Measurements from ENCODE around the gene LRG1. TPM values are rescaled to one million over a fixed set of nuclear protein-coding genes. Genes with fewer than 3 reads are reported as not detected.
"Not testable (repeated sequence)": the region's sequence is repeated elsewhere in the genome, so short reads cannot be mapped to it uniquely, and the experiment has no call there.

LRG1 gene
- polyA plus RNA-seq, 3 donors from 2014 or later: not detected

GRCh38 chr19:4534836-4535658, 4.8 kb downstream of the LRG1 start, which contains the start of gene PLIN5:
Gene PLIN5, minus strand, starts transcription at chr19:4535224. Its CDS starts 1,150 bp downstream, at chr19:4534074.
- Mint-ChIP-seq H3K36me3 (no peaks in the 10 kb centered on the region), H3K27ac (no peak within 1 kb of the TSS), H3K4me3 (peak within 1 kb of the TSS in 1 of 5 donors; percentile 27), H3K9me3 (no peaks in the 10 kb centered on the region), H3K4me1 (peaks cover 0 to 2% of the 10 kb centered on the region in 2 donors), H3K27me3 (ENCODE audit: low read depth in 3 of 3) (peaks cover 4 to 8% (median 4%) of the 10 kb centered on the region in 3 donors)
- peak in 2 of 3 donors; percentile 6 to 10 for DNase-seq

DNA sequence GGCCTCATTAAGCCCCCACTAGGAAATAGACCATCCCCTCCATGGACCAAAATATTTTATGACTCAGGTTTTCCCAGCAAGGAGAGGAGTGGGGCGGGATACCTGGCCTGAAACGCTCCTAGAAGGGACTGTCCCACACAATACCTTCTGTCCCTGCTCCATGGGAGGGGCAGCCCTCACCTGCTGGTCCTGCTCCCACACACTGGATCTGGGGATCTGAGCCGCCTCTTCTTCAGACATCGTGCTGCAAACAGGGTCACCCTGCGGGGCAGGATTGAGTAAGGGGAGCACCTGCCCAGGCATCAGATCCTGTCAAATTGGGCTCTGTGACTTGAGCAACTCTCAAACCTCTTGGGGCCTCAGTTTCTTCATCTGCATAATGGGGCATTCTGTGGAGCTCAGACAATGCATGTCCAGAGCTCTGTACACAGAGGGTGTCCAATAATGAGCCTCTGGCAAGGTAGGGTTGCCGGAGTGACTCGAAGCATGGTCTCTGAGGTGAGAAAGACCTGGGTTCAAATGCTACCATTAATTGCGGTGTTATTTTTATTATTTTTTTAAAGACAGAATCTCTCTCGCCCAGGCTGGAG, 5.9 kb downstream of the LRG1 start:
- no peak overlapping the region for H3K4me3 Mint-ChIP-seq
- DNase-seq: no peak
- peaks cover 0 to 2% of the 10 kb centered on the region in 2 donors for H3K4me1 Mint-ChIP-seq
- H3K36me3 Mint-ChIP-seq: no peaks in the 10 kb centered on the region
- no peak overlapping the region for H3K27ac Mint-ChIP-seq
- H3K27me3 Mint-ChIP-seq (ENCODE audit: low read depth in 3 of 3): peaks cover 4 to 8% (median 6%) of the 10 kb centered on the region in 3 donors
- H3K9me3 Mint-ChIP-seq: no peaks in the 10 kb centered on the region

DNA sequence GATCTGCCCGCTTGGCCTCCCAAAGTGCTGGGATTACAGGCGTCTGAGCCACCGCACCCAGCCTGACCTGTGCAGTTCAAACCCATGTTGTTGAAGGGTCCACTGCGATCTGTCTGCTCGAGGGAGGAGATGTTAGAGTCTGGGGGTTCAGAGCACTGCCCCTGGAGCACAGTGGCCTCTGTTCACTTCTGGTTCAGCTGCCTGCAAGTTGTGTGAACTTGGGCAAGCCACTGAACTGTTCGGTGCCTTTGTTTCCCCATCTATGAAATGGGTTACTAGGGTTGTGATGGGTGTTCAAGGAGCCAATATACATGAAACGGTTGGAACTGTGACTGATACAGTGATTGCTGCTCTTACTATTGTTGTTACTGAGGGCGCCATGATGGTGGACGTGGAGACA, 6.5 kb downstream of the LRG1 start:
- no peaks in the 10 kb centered on the region for H3K36me3 Mint-ChIP-seq
- H3K27me3 Mint-ChIP-seq (ENCODE audit: low read depth in 3 of 3): peaks cover 6 to 8% (median 6%) of the 10 kb centered on the region in 3 donors
- no peaks in the 10 kb centered on the region for H3K9me3 Mint-ChIP-seq
- no peak for DNase-seq
- H3K4me3 Mint-ChIP-seq: no peak overlapping the region
- H3K4me1 Mint-ChIP-seq: peaks cover 0 to 2% of the 10 kb centered on the region in 2 donors
- H3K27ac Mint-ChIP-seq: no peak overlapping the region

DNA sequence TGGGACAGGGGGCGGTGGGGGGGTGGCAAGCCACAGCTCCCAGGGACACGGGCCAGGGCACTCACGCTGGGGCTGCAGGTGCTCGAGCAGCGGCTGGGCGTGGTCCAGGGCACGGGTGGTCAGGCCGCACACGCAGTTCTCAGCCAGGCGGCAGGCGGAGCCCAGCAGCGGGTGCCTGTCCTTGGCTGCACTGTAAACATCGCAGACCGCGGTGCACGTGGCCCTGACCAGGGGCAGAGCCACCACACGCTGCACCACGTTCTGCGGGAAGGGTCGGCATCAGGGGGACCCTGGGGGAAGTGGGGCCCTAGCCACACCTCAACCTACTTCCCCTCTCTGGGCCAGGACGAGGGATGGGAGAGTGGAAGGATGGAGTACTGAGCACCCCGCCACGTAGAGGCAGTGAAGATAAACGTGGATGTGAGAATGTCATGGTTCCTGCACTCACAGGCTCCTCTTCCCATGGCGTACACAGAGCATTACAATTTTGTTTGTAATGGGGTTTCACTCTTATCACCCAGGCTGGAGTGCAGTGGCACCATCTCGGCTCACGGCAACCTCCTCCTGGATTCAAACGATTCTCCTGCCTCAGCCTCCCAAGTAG, 8.2 kb downstream of the LRG1 start:
- Mint-ChIP-seq H3K27me3 (ENCODE audit: low read depth in 3 of 3) (peaks cover 4 to 6% (median 6%) of the 10 kb centered on the region in 3 donors), H3K27ac (no peak overlapping the region)

DNA sequence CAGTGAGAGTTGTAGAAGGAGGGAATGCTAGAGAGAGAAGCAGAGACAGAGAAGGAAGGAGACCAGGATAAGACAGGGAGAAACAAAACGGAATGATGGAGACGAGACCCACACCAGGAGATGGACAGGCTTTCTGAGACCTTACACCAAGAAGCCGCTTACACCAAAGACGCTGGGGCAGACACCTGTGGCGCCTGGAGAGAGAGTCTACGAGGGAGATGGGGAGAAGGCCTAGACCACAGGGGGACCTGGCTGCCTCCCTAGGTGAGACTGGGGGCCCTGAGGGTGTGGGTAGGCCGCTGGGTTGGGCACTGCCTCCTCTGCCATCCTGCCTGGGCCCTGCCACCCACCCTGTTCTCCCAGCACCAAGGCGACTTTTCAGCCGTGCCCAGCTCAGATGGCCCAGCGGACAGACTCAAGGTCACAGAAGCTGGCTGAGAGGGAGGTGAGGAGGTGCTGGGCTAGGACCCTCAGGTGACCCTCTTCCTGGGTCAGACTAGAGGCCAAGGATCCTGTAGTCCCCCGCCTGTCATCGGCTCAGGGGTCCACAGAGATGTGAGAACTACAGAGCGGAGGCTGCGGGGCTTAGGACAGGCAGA, 9.8 kb downstream of the LRG1 start:
- Mint-ChIP-seq H3K36me3 (no peaks in the 10 kb centered on the region), H3K4me3 (no peak overlapping the region), H3K27ac (peak overlapping the region in 1 of 6 donors; percentile 7), H3K9me3 (no peaks in the 10 kb centered on the region), H3K27me3 (ENCODE audit: low read depth in 3 of 3) (peaks cover 4 to 8% (median 6%) of the 10 kb centered on the region in 3 donors), H3K4me1 (no peaks in the 10 kb centered on the region)
- no peak for DNase-seq

More for the DNA sequence above, 8.2 kb downstream of the LRG1 start:
- no peaks in the 10 kb centered on the region for H3K9me3 Mint-ChIP-seq
- no peak overlapping the region for H3K4me3 Mint-ChIP-seq
- no peak for DNase-seq
- H3K4me1 Mint-ChIP-seq: peaks cover 0 to 2% of the 10 kb centered on the region in 2 donors
- H3K36me3 Mint-ChIP-seq: no peaks in the 10 kb centered on the region

- no peaks in the 10 kb centered on the region for H3K4me1 Mint-ChIP-seq
- no peaks in the 10 kb centered on the region for H3K36me3 Mint-ChIP-seq
- no peak for DNase-seq
- H3K27ac Mint-ChIP-seq: no peak overlapping the region
- no peak overlapping the region for H3K4me3 Mint-ChIP-seq
- peaks cover 4 to 7% (median 4%) of the 10 kb centered on the region in 3 donors for H3K27me3 Mint-ChIP-seq (ENCODE audit: low read depth in 3 of 3)
- no peaks in the 10 kb centered on the region for H3K9me3 Mint-ChIP-seq
These were observed 11.0 kb downstream of the LRG1 start for GRCh38 chr19:4528843-4529242.

DNA sequence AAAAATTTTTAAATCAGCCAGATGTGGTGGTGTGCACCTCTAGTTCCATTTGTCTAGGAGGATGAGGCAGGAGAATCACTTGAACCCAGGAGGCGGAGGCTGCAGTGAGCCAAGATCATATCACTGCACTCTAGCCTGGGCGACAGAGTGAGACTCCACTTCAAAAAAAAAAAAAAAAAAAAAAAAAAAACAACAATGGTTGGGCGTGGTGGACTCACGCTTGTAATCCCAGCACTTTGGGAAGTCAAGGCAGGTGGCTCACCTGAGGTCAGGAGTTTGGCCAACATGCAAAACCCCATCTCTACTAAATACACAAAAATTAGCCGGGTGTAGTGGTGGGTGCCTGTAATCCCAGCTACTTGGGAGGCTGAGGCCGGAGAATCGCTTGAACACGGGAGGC, 12.5 kb downstream of the LRG1 start:
- H3K27ac Mint-ChIP-seq; DNase-seq; H3K36me3 Mint-ChIP-seq; H3K4me3 Mint-ChIP-seq; H3K4me1 Mint-ChIP-seq; H3K9me3 Mint-ChIP-seq; H3K27me3 Mint-ChIP-seq (ENCODE audit: low read depth in 3 of 3): not testable (repeated sequence)

DNA sequence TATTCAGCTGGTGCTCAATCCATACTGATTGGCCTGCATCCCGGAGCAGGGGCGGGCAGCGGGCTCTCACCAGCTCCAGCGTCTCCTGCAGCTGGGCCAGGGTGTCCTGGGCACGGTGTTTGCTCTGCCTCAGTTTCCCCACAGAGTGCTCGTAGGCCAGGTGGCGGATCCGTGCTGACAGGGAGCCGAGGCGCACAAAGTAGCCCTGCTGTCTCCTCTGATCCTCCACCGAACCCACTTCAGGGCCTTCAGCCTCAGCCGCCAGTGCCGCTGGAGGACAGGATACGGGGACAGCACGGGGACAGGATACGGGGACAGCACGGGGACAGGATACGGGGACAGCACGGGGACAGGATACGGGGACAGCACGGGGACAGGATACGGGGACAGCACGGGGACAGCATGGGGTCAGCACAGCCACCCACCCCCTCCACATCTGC, 14.3 kb downstream of the LRG1 start:
- no peaks in the 10 kb centered on the region for H3K4me1 Mint-ChIP-seq
- H3K27me3 Mint-ChIP-seq (ENCODE audit: low read depth in 3 of 3): peaks cover 1 to 5% (median 2%) of the 10 kb centered on the region in 3 donors

GRCh38 chr19:4524808-4525562, 14.9 kb downstream of the LRG1 start:
- Mint-ChIP-seq H3K36me3 (no peaks in the 10 kb centered on the region), H3K27ac (no peak overlapping the region), H3K27me3 (ENCODE audit: low read depth in 3 of 3) (peaks cover 1 to 5% (median 2%) of the 10 kb centered on the region in 3 donors), H3K4me1 (no peaks in the 10 kb centered on the region), H3K9me3 (no peaks in the 10 kb centered on the region), H3K4me3 (no peak overlapping the region)
- peak; percentile 29 to 51 (median 49) for DNase-seq

More for the DNA sequence above, 14.3 kb downstream of the LRG1 start:
- Mint-ChIP-seq H3K9me3 (no peaks in the 10 kb centered on the region), H3K36me3 (no peaks in the 10 kb centered on the region), H3K4me3 (no peak overlapping the region), H3K27ac (no peak overlapping the region)
- no peak for DNase-seq

DNA sequence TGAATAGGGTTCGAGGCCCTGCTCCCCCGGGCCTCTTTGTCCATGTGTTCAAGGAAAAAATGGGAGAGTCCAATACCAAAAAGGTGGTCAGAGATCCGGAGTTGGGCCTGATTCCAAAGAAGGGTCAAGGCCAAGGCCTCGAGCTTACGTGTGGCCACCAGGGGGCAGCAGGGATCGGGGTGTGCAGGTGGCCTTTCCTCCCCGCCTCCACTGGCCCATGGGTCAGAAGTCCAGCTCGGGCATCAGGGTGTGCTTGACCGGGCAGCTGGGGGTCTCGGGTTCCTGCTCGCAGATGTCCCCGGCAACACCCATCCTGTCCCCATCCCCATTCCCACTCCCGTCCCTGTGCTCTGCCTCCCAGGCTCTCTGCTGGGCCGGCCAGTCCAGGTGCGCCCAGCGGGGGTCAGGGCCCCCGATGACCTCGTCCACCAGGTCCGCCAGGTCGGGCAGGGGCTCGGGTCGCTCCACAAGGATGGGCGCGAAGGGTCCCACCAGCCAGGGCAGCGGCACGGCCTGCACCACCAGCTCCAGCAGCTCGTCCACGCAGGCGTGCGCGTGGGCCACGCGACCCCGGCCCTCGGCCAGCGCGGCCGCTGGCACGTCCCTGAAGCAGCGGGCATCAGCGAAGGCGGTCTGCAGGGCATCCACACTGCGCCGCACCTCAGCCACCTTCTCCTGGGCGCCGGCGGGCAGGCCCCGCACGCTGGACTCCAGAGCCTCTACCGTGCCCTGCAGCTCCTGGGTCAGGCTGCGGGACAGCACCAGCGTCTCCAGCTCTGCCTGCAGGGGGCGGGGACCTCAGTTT, 16.3 kb downstream of the LRG1 start:
- Mint-ChIP-seq H3K4me1 (no peaks in the 10 kb centered on the region), H3K36me3 (no peaks in the 10 kb centered on the region), H3K9me3 (no peaks in the 10 kb centered on the region), H3K27me3 (ENCODE audit: low read depth in 3 of 3) (peaks cover 2 to 5% (median 4%) of the 10 kb centered on the region in 3 donors), H3K4me3 (no peak overlapping the region), H3K27ac (no peak overlapping the region)
- DNase-seq: peak in 2 of 3 donors; percentile 9 to 14

- Mint-ChIP-seq H3K36me3 (no peaks in the 10 kb centered on the region), H3K4me3 (no peak overlapping the region), H3K4me1 (no peaks in the 10 kb centered on the region), H3K27ac (no peak overlapping the region), H3K9me3 (no peaks in the 10 kb centered on the region), H3K27me3 (ENCODE audit: low read depth in 3 of 3) (peaks cover 2 to 5% (median 4%) of the 10 kb centered on the region in 3 donors)
- DNase-seq: no peak
These were observed 17.4 kb downstream of the LRG1 start for GRCh38 chr19:4522291-4523002.

GRCh38 chr19:4521888-4522242, 18.0 kb downstream of the LRG1 start:
- Mint-ChIP-seq H3K9me3 (no peaks in the 10 kb centered on the region), H3K27ac (no peak overlapping the region), H3K4me3 (no peak overlapping the region), H3K36me3 (no peaks in the 10 kb centered on the region), H3K27me3 (ENCODE audit: low read depth in 3 of 3) (peaks cover 2 to 5% (median 4%) of the 10 kb centered on the region in 3 donors), H3K4me1 (no peaks in the 10 kb centered on the region)
- DNase-seq: no peak
